Measurements from ENCODE around the gene MYLK.

- TF ChIP-seq CTCF (IDR thresholded peaks at IDR 0.05) (no peak), POLR2A (IDR thresholded peaks at IDR 0.05) (no peak)
Observed at GRCh38 chr3:123670743-123671142, 213.4 kb downstream of the MYLK start.
